ENCODE data around the gene IL3. TPM values are rescaled to one million over a fixed set of nuclear protein-coding genes. Genes with fewer than 3 reads are reported as not detected.

The IL3 gene
- total and polyA plus RNA-seq, 9 of the 15 experiments (the other 6 are each of a cell fraction or from before 2014, with no cell fraction given): not detected

DNA sequence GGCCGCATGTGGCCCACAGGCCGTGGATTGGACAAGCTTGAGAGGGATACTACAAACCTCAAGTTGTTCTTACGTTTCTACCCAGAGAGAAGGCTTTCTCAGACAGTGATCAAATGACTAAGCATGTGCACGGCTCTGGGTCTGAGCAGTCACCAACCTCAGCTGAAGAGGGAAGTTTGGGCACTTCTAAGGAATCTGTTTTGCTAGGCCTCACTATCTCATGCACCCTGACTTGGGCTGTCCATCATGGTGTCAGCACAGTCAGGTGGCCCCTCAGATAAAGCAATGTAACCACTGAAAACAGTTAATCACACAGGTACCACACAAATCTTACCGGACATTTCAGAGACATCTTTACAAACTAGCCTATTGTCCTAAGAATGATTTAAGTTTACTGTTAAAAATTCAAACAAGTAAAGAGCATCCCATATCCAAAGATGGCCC, 37.7 kb downstream of the IL3 start (continued):
- TF ChIP-seq ZNF316 (IDR thresholded peaks at IDR 0.05) (peak; percentile 81), BHLHE40 (IDR thresholded peaks at IDR 0.05; ENCODE audit: low read length) (peak; percentile 78), HDAC2 (IDR thresholded peaks at IDR 0.05) (peak; percentile 99), NCOA4 (IDR thresholded peaks at IDR 0.05; ENCODE audit: partially characterized antibody) (peak; percentile 68), PCBP1 (IDR thresholded peaks at IDR 0.05; ENCODE audit: low read depth, low read length, poor library complexity, severe bottlenecking) (no peak), ETV6 (IDR thresholded peaks at IDR 0.05; ENCODE audit: borderline replicate concordance in 1 of 2, low read depth in 2 of 2, low read length in 1 of 2) (peak in 1 of 2 experiments; percentile 83; a peak in 2 of 4 replicates), ETV6 (CRISPR knock-in tag; IDR thresholded peaks at IDR 0.05; ENCODE audit: borderline replicate concordance) (no peak), ZNF395 (CRISPR knock-in tag; IDR thresholded peaks at IDR 0.05) (peak; percentile 95; the same call in 1 of the 2 replicates), ZNF561 (CRISPR knock-in tag; conservative IDR thresholded peaks at IDR 0.05) (no peak), C11orf30 (IDR thresholded peaks at IDR 0.05; ENCODE audit: low read depth) (peak; percentile 89)
- TF ChIP-seq, protein P1, sequence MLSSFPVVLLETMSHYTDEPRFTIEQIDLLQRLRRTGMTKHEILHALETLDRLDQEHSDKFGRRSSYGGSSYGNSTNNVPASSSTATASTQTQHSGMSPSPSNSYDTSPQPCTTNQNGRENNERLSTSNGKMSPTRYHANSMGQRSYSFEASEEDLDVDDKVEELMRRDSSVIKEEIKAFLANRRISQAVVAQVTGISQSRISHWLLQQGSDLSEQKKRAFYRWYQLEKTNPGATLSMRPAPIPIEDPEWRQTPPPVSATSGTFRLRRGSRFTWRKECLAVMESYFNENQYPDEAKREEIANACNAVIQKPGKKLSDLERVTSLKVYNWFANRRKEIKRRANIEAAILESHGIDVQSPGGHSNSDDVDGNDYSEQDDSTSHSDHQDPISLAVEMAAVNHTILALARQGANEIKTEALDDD (IDR thresholded peaks at IDR 0.05): peak; percentile 68; the same call in 1 of the 2 replicates
- TF ChIP-seq, protein P2, sequence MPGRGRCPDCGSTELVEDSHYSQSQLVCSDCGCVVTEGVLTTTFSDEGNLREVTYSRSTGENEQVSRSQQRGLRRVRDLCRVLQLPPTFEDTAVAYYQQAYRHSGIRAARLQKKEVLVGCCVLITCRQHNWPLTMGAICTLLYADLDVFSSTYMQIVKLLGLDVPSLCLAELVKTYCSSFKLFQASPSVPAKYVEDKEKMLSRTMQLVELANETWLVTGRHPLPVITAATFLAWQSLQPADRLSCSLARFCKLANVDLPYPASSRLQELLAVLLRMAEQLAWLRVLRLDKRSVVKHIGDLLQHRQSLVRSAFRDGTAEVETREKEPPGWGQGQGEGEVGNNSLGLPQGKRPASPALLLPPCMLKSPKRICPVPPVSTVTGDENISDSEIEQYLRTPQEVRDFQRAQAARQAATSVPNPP (IDR thresholded peaks at IDR 0.05; ENCODE audit: borderline replicate concordance, insufficient read depth, insufficient read length): no peak
- TF ChIP-seq, protein P3, sequence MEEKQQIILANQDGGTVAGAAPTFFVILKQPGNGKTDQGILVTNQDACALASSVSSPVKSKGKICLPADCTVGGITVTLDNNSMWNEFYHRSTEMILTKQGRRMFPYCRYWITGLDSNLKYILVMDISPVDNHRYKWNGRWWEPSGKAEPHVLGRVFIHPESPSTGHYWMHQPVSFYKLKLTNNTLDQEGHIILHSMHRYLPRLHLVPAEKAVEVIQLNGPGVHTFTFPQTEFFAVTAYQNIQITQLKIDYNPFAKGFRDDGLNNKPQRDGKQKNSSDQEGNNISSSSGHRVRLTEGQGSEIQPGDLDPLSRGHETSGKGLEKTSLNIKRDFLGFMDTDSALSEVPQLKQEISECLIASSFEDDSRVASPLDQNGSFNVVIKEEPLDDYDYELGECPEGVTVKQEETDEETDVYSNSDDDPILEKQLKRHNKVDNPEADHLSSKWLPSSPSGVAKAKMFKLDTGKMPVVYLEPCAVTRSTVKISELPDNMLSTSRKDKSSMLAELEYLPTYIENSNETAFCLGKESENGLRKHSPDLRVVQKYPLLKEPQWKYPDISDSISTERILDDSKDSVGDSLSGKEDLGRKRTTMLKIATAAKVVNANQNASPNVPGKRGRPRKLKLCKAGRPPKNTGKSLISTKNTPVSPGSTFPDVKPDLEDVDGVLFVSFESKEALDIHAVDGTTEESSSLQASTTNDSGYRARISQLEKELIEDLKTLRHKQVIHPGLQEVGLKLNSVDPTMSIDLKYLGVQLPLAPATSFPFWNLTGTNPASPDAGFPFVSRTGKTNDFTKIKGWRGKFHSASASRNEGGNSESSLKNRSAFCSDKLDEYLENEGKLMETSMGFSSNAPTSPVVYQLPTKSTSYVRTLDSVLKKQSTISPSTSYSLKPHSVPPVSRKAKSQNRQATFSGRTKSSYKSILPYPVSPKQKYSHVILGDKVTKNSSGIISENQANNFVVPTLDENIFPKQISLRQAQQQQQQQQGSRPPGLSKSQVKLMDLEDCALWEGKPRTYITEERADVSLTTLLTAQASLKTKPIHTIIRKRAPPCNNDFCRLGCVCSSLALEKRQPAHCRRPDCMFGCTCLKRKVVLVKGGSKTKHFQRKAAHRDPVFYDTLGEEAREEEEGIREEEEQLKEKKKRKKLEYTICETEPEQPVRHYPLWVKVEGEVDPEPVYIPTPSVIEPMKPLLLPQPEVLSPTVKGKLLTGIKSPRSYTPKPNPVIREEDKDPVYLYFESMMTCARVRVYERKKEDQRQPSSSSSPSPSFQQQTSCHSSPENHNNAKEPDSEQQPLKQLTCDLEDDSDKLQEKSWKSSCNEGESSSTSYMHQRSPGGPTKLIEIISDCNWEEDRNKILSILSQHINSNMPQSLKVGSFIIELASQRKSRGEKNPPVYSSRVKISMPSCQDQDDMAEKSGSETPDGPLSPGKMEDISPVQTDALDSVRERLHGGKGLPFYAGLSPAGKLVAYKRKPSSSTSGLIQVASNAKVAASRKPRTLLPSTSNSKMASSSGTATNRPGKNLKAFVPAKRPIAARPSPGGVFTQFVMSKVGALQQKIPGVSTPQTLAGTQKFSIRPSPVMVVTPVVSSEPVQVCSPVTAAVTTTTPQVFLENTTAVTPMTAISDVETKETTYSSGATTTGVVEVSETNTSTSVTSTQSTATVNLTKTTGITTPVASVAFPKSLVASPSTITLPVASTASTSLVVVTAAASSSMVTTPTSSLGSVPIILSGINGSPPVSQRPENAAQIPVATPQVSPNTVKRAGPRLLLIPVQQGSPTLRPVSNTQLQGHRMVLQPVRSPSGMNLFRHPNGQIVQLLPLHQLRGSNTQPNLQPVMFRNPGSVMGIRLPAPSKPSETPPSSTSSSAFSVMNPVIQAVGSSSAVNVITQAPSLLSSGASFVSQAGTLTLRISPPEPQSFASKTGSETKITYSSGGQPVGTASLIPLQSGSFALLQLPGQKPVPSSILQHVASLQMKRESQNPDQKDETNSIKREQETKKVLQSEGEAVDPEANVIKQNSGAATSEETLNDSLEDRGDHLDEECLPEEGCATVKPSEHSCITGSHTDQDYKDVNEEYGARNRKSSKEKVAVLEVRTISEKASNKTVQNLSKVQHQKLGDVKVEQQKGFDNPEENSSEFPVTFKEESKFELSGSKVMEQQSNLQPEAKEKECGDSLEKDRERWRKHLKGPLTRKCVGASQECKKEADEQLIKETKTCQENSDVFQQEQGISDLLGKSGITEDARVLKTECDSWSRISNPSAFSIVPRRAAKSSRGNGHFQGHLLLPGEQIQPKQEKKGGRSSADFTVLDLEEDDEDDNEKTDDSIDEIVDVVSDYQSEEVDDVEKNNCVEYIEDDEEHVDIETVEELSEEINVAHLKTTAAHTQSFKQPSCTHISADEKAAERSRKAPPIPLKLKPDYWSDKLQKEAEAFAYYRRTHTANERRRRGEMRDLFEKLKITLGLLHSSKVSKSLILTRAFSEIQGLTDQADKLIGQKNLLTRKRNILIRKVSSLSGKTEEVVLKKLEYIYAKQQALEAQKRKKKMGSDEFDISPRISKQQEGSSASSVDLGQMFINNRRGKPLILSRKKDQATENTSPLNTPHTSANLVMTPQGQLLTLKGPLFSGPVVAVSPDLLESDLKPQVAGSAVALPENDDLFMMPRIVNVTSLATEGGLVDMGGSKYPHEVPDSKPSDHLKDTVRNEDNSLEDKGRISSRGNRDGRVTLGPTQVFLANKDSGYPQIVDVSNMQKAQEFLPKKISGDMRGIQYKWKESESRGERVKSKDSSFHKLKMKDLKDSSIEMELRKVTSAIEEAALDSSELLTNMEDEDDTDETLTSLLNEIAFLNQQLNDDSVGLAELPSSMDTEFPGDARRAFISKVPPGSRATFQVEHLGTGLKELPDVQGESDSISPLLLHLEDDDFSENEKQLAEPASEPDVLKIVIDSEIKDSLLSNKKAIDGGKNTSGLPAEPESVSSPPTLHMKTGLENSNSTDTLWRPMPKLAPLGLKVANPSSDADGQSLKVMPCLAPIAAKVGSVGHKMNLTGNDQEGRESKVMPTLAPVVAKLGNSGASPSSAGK (IDR thresholded peaks at IDR 0.05): peak; percentile 90

All from K562 (cell line).